GM19023 (cell line): ENCODE measurements around the gene OR2T8.

Experiments
- ATAC-seq: cut with Tn5 transposase; IDR thresholded peaks from one replicate; pipeline ENCODE4 v1.9.1; 2021; ENCODE audit warnings: mild to moderate bottlenecking, moderate library complexity; ENCODE audit not compliant: unreplicated experiment

The OR2T8 gene, protein sequence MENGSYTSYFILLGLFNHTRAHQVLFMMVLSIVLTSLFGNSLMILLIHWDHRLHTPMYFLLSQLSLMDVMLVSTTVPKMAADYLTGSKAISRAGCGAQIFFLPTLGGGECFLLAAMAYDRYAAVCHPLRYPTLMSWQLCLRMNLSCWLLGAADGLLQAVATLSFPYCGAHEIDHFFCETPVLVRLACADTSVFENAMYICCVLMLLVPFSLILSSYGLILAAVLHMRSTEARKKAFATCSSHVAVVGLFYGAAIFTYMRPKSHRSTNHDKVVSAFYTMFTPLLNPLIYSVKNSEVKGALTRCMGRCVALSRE

DNA sequence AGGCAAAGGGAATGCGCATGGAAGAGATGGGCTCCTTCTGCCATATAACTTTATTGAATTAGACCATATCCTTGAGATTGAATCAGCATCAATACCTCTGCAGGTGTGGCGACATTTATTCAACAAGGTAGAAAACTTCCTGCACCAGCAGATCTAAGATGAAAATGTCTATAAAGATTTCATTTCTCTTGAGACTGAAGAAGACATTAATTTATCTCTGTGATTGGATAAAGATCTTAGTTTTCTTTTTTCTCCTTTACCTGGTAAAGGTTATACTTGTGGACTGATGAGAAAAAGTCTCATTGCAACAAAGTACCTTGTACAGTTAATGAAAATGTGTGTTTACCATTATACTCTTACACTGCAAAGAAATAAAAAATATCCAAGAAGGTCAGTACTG is at the start of gene OR2T8:
Gene OR2T8, plus strand, starts transcription at position 301 of the 400 bp plus-strand sequence. CDS start 766 bp downstream, outside the sequence.
- no peak for ATAC-seq

DNA sequence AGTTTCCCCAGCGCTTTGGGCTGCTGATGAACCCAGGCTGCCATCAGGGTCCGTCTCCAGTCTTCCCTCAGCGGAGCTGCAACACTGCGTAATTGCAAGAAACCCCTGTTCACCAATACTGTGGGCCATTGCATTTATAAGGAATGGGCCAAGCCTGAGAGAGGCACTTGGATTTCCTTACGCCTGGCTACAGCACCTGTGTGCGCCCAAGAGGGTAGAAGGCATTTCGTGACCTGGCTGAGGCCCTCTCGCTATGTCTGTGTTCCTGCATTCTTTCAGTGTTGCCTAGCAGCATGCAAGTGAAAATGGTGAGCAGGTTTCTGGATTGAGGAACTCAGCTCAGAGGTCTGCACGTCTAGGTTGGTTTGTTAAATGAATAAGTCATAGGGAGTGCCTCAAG is 36.7 kb upstream of the OR2T8 start:
- no peak for ATAC-seq

DNA sequence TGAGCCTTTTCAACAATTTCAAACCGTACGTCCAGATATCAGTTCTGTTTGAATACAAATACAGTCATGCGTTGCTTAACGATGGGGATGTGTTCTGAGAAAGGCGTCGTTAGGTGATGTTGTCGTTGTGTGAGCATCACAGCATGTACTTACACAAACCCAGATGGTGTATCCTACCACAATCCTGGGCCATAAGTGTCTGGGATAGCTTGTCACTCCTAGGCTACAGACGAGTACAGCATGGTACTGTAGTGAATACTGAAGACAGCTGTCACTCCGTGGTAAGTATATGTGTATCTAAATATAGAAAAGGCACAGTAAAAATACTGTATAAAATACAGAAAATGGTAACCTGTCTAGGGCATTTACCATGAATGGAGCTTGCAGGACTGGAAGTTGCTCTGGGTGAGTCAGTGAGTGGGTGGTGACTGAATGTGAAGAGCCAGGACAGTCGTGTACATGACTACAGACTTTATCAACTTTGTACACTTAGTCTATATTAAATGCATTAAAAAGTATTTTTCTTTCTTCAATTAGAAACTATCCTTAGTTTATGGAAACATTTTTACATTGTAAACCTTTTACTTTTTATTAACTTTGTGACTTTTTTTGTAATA is 35.1 kb upstream of the OR2T8 start:
- no peak for ATAC-seq

DNA sequence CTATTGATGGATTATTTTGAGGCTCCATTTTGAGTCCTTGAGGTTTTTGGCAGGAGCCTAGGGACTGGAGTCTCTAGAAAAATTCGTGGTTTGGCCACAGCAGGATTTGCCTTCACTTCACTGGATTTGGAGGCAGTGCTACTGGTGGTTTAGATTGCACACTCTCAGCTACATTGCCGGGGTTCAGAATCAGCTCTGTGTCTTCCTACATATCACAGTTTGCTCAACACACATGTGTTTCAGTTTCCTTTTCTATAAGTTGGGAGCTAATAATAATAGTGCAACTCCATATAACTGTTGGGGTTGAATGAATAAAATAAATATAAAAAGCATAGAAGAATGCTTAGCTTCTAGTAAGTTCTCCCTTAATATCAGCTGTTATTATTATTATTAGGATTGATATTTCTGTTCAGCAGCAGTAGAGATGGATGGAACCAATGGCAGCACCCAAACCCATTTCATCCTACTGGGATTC is 24.9 kb upstream of the OR2T8 start, which contains the start of gene OR2W3:
Gene OR2W3, plus strand, starts transcription at position 425 of the 475 bp plus-strand sequence. Its CDS starts 0 bp downstream, at position 425.
- no peak for ATAC-seq

DNA sequence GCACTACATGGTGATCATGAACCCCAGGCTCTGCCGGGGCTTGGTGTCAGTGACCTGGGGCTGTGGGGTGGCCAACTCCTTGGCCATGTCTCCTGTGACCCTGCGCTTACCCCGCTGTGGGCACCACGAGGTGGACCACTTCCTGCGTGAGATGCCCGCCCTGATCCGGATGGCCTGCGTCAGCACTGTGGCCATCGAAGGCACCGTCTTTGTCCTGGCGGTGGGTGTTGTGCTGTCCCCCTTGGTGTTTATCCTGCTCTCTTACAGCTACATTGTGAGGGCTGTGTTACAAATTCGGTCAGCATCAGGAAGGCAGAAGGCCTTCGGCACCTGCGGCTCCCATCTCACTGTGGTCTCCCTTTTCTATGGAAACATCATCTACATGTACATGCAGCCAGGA is 24.1 kb upstream of the OR2T8 start:
- no peak for ATAC-seq

DNA sequence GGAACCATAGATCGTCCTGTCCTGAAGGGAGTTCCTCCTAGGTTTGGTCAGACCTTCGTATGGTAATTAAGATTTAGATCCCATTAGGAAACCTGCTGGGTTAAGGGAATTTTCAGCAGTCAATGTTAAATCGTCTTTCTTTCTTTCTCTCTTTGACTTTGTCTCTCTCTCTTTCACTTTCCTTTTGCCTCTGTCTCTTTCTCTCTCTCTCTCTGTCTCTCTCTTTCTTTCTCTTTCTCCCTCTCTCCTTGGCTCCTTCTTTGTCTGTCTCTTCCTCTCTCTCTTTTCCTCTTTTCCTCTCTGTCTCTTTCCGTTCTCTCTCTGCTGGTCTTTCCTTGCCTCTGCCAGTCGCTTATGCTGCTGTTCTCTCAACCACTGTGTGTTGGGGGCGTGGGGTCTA is 15.9 kb upstream of the OR2T8 start:
- ATAC-seq: no peak

DNA sequence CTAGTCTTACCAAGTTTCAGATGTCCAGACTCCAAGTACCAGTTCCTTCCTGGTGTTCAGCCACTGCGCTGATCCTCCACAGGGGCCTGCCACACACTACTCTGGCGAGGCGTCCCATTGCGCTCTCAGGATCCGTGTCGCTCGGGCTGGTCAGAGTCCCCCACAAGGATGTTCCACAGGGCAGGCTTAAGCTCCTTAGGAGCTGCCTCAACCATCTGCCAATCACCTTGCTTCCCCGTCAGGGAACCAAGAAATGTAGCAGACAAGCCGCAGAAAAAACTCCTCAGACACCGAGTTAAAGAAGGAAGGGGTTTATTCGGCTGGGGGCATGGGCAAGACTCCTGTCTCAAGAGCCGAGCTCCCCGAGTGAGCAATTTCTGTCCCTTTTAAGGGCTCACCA is 14.9 kb upstream of the OR2T8 start:
- no peak for ATAC-seq

DNA sequence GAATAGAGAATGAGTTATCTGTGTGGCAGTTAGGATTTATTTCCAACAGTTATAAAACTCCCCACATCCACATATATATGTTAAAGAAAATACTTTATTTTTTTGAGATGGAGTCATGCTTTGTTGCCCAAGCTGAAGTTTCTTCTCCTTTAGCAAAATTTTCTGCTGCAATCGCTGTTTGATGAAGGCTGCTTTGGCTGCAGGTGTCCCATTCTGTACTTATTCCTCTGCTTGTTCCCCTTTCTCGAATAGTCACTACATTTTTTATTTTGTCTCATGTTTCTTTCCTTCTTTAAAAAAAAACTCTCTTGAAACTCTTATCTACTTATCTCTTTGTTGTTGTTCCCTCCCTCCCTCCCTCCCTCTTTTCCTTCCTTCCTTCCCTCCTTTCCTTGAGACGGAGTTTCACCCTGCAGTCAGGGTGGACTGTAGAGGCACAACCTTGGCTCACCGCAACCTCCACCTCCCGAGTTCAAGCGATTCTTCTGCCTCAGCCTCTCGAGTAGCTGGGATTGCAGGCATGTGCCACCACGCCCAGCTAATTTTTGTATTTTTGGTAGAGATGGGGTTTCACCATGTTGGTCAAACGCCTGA is 14.0 kb upstream of the OR2T8 start:
- no peak for ATAC-seq

DNA sequence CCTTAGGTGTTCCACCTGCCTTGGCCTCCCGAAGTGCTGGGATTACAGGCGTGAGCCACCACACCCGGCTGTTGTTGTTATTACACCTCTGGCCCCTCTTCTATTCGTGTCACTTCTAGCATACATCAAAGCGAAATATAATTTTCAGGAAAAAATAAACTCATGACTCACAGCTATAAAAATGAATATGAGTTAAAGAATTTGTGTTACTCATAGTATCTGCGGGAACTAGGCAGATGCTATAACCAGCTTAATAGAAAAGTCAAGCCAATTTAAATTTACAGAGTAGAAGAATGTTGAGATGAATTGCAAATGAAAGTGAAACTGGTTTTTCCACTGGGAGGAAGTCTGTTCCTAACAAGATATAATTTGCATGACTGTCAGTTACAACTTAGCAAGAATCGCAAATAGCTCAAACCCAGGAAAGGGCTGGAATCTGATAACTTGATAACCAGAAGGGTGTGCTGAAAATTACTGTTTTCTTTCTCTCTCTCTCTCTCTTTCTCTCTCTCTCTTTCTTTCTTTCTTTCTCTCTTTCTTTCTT is 13.5 kb upstream of the OR2T8 start:
- no peak for ATAC-seq

DNA sequence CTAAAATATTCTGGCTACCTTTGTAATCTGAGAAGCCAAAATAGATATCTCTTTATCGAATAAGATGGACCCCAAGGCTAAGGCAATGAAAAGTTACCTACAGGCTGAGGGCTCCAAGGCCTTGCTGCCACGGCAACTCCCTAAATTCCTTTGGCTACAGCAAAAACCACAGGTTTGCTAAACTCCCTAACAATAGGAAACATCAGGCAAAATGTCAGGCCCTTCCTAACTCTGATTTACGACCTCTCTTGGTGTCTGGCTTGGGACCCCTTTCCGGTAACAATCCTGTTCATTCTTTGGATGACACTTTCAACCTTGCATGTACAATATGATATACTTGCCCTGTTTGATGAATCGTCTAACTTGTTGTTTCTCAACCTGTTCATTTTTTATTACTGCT is 11.3 kb upstream of the OR2T8 start:
- no peak for ATAC-seq

DNA sequence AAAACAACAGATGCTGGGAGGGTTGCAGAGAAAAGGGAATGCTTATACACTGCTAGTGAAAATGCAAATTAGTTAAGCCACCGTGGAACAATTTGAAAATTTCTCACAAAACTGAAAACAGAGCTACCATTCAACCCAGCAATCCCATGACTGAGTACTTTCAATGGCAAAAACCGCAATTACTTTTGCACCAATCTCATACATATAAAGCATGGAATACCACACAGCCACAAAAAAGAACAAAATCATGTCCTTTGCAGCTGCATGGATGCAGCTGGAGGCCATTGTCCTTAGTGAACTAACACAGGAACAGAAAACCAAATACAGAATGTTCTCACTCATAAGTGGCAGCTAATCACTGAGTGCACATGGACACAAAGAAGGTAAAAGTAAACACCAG is 6.3 kb upstream of the OR2T8 start:
- no peak for ATAC-seq

DNA sequence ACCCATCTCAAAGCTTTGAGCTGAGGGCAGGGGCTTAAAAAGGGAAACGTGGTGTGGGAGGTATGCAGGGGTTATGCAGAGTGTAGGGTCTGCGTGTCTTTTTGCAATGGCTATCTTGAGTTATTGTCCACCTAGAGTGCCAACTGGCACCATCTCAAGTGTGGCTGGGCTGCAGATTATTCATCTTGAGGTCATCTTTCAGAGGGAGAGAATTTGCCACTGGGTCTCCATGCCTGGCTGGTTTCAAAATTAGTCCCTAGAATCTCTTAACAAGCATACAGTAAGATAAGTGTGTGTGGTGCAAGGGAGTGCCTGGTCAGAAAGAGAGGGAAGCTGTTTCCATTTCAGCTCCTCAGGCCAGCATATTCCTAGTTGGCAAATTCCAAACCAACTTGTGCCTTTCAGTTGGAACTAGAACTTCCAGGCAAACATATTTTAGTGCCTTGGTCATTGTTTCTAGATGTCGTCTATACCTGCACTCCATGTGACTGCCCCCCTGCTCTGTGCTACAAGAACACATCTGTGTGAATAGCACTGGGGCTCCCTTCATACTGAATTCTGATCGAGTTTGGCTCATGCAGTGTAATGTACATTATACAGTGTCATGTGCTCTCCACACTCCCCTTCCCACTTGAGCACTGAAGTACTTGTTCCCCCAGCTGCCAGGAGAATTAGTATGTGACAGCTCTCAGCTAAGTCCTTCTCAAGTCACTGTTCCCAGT is 5.0 kb upstream of the OR2T8 start:
- ATAC-seq: no peak

DNA sequence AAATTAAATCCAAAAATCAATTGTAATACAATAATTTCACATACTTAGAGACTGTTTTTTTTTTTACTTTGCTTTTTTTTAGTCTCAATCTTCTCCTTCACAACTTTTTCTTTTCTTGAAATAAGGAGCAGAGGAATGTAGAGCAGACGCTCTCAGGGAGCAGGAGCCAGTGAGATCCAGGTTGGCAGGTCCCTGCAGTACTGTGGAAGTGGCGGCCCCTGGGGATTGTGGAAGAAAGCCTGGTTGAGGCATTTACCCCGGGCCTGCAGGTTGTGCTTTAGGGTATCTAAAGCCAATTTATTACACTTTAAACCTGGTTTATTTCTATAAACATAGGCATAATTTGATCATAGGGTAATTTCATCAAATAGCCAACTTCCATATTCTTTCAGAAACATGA is 3.9 kb downstream of the OR2T8 start:
- no peak for ATAC-seq

DNA sequence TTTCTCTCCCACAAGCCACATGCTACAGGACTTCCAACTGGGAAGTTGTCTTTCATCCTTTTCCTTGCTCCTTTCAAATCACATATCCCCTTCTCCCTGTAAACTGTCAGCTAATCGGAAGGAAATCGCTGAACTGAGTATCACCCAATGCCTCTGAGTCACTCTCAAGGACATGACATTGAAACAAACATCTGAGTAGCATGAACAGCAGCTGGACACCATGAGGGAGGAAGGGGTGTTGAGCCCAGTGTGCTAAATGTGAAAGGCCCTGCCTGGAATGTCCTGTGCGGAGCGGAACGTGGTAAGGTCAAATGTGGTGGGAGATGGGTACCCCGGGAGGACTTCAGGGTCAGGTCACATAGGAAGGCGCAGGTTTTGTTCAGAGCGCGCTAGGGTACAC is 4.8 kb downstream of the OR2T8 start, which contains the start of gene OR2AJ1:
Gene OR2AJ1, plus strand, starts transcription at position 22 of the 400 bp plus-strand sequence. CDS start 8,880 bp downstream, outside the sequence.
- ATAC-seq: no peak

DNA sequence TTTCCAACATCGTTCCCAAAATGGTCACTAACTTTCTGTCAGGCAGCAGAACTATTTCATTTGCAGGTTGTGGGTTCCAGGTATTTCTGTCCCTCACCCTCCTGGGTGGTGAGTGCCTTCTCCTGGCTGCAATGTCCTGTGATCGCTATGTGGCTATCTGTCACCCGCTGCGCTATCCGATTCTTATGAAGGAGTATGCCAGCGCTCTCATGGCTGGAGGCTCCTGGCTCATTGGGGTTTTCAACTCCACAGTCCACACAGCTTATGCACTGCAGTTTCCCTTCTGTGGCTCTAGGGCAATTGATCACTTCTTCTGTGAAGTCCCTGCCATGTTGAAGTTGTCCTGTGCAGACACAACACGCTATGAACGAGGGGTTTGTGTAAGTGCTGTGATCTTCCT is 13.9 kb downstream of the OR2T8 start:
- no peak for ATAC-seq

DNA sequence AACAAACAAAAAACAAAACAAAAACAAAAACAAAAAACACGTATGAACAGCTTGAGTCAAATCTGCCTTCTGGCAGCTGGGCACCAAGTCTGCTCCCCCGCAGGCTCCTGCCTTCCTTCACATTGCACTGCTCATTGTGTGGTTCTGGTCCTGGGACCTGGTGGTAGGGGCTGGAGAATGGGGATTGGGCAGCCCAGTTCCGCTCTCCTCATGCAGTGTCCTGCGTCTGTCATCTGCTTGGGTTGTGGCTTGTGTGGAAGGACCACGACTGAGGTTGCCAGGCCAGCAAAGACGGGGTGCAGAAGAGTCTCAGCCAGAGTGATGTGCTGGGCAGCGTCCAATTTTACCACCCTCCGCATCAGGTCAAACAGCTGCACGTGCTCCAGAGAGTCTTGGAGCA is 15.7 kb downstream of the OR2T8 start:
- no peak for ATAC-seq

DNA sequence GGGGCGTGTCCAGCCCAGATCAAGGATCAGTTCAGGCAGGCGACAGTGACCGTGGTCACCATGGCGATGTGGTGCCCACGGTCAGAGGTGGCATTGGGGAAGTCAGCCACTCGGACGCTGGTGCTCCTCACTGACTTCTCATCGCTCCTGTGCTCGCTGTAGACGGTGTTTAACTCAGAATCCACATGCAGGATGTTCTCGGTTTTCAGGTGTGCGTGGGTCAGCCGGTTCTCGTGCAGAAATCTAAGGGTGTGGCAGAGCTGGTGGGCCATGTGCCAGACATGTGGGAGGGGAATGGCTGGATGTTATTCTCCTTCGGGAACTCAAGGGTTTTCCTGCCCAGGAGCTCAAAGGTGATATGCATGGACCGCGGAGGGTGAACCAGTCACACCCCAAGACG is 16.4 kb downstream of the OR2T8 start:
- no peak for ATAC-seq

DNA sequence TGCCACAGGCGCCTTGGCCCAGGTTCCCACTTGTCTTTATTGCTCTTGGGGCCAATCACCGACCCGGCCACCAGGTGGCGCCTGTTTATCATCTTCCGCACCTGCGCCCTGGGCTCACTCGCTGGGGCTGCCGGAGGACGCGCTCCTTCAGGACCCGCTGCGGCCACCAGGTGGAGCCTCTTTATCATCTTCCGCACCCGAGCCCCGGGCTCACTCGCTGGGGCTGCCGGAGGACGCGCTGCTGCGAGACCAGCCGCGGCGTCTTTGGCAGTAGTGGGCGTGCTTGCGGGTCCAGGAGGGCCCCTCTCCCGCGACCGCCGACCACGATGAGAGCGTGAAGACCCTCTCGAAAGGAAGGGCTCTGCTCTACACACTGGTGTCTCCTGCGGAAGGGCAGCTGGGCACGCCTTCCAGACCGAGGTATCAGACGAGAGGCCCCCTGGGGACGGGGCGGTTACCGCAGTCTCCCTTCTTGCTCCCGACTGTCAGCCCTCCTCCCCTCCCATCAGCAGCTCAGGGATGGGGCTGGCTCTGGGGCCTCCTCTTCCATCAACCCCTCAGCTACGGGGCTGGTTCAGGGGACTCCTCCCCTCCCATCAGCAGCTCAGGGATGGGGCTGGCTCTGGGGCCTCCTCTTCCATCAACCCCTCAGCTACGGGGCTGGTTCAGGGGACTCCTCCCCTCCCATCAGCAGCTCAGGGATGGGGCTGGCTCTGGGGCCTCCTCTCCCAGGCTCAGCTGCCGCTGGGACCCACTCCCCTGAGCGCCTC is 17.1 kb downstream of the OR2T8 start:
- ATAC-seq: peak; percentile 100

DNA sequence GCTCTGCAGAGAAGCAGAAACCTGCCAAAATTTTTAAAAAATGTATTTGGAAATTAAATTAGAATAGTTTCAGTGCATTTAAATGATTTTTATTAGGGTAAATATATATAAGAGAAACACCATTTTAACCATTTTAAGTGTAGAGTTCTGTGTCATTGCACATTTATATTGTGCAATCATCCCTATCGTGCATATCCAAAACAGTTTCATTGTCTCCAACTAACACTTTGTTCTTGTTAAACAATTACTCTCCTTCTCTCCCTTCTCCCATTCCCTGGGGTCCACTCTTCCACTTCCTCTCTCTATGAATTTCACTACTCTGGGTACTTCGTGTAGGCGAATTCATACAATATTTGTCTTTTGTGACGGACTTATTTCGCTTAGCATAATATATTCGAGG is 22.6 kb downstream of the OR2T8 start:
- no peak for ATAC-seq

DNA sequence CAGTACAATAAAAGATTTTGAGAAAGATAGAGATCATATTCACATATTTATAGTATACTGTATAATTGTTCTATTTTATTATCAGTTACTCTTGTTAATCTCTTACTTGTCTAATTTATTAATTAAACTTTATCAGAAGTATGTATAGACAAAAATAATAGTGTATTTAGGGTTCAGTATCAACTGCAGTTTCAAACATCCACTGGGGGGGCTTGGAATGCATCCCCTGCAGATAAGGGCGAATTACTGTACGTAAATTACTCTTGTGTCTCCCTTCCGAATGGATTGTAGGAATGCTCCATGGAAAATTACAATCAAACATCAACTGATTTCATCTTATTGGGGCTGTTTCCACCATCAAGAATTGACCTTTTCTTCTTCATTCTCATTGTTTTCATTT is 28.5 kb downstream of the OR2T8 start, which contains the start of gene OR2L8:
Gene OR2L8, plus strand, starts transcription at position 301 of the 400 bp plus-strand sequence. Its CDS starts 0 bp downstream, at position 301.
- no peak for ATAC-seq
